Measurements from ENCODE around the gene UBE3A. TPM values are rescaled to one million over a fixed set of nuclear protein-coding genes. Genes with fewer than 3 reads are reported as not detected.

The UBE3A gene
- total and polyA plus RNA-seq, 3 donors from 2014 or later = 77.3 to 103 (median 86.5) TPM

DNA sequence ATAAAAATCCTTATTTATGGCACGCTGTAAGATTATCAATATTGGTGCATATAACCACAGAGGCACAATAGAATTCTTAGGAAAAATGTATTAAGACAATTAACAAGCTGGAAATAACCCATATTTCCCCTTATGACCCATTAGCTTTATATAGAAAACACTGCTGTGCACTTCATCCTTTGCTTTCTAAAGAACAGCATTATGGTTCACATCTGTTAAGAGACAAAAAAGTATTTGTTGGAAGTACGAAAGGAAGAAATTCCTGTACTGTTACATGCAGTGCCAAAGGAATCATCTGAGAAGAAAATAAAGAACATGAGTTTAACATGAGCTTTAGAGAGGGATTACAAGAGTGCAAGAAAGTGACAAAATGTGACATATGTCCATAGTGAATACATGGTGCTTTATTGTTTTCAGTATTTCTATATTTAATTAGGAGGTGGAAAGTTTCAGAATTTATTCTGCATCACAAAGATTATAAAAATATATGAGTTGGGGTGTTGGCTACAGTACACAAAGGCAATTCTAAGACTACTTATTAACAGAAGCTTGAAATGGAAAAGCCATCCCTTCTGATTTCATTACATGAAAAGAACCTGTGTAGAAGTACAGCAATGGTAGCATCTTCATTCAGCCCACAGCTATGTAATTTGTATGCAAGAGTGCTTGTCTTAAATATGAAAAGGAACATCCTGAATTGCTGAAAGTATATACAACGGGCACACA lies 6.8 kb downstream of the UBE3A start:
- Histone ChIP-seq H3K27me3 (no peaks in the 10 kb centered on the region), H3K9me3 (no peaks in the 10 kb centered on the region), H3K27ac (no peak overlapping the region), H3K4me3 (no peak overlapping the region), H3K36me3 (ENCODE audit: low read depth, missing control alignments) (no peaks in the 10 kb centered on the region), H3K4me1 (peaks cover 13% of the 10 kb centered on the region)
- intact Hi-C loops (cut with DNase I; ENCODE audit: low total_unique reads) = no loop called here
- no peak for TF ChIP-seq POLR2A (IDR thresholded peaks at IDR 0.05)
- TF ChIP-seq, protein P1, sequence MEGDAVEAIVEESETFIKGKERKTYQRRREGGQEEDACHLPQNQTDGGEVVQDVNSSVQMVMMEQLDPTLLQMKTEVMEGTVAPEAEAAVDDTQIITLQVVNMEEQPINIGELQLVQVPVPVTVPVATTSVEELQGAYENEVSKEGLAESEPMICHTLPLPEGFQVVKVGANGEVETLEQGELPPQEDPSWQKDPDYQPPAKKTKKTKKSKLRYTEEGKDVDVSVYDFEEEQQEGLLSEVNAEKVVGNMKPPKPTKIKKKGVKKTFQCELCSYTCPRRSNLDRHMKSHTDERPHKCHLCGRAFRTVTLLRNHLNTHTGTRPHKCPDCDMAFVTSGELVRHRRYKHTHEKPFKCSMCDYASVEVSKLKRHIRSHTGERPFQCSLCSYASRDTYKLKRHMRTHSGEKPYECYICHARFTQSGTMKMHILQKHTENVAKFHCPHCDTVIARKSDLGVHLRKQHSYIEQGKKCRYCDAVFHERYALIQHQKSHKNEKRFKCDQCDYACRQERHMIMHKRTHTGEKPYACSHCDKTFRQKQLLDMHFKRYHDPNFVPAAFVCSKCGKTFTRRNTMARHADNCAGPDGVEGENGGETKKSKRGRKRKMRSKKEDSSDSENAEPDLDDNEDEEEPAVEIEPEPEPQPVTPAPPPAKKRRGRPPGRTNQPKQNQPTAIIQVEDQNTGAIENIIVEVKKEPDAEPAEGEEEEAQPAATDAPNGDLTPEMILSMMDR (IDR thresholded peaks at IDR 0.05) = no peak
- 55 to 66% methylated on average over 3 of the region's 3 CpGs for WGBS, 2 donors
- DNase-seq = no peak

DNA sequence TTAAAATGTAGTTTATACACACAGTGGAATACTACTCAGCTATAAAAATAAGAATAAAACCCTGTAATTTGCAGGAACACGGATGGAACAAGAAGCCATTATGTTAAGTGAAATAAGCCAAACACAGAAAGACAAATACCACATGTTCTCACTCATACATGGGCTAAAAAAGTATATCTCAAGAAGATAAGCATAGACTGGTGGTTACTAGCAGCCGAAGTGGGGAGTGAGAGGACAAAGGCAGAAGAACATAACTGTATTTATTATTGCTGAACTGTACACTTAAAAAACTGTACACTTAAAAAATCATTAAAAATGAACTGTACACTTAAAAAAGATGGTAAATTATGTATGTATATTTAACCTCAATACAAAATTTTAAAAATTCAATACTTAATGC lies 11.0 kb downstream of the UBE3A start:
- Histone ChIP-seq H3K27ac (no peak overlapping the region), H3K9me3 (no peaks in the 10 kb centered on the region), H3K4me1 (peaks cover 8% of the 10 kb centered on the region), H3K4me3 (no peak overlapping the region), H3K27me3 (no peaks in the 10 kb centered on the region), H3K36me3 (ENCODE audit: low read depth, missing control alignments) (no peaks in the 10 kb centered on the region)
- 64 to 87% methylated on average over 2 of the region's 2 CpGs for WGBS, 2 donors
- no peak for DNase-seq
- intact Hi-C loops (cut with DNase I; ENCODE audit: low total_unique reads) = no loop called here
- no peak for TF ChIP-seq POLR2A (IDR thresholded peaks at IDR 0.05)
- TF ChIP-seq, protein P1 (IDR thresholded peaks at IDR 0.05) = no peak

DNA sequence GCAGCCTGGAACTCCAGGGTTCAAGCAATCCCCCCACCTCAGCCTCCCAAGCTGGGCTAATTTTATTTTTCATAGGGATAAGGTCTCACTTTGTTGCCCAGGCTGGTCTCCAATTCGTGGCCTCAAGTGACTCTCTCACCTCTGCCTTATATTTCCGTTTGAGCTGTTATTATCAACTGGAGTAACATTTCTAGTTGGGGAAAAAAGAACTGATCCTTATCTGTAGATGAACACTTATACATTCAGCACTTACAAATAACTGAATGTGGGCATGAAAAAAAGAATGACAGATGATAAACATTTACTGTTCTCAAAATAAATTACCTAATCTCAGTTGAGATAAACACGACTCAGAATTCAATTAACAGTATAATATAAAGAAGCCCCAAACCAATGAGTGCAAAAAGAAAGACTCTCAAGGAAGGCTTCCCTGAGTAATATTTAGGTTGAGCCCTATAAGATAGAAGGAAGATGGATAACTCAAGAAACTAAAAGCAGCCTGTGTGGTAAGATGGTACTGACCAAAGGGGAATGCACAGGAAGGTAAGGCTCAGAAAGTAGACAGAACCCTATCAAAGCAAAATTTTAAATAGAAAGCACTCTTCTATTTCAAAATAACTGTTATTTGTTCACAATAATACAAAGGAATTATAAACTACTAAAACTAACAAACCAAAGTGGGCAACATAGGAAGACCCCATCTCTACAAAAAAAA lies 11.8 kb downstream of the UBE3A start:
- 50 to 53% methylated on average over 3 of the region's 3 CpGs for WGBS, 2 donors
- H3K4me3 ChIP-seq = no peak overlapping the region
- intact Hi-C loops (cut with DNase I; ENCODE audit: low total_unique reads) = no loop called here
- H3K27ac ChIP-seq = no peak overlapping the region
- no peak for DNase-seq
- H3K36me3 ChIP-seq (ENCODE audit: low read depth, missing control alignments) = no peaks in the 10 kb centered on the region
- H3K27me3 ChIP-seq = no peaks in the 10 kb centered on the region
- TF ChIP-seq, protein P1 (IDR thresholded peaks at IDR 0.05) = no peak
- no peak for TF ChIP-seq POLR2A (IDR thresholded peaks at IDR 0.05)
- H3K4me1 ChIP-seq = peaks cover 3% of the 10 kb centered on the region
- H3K9me3 ChIP-seq = no peaks in the 10 kb centered on the region

DNA sequence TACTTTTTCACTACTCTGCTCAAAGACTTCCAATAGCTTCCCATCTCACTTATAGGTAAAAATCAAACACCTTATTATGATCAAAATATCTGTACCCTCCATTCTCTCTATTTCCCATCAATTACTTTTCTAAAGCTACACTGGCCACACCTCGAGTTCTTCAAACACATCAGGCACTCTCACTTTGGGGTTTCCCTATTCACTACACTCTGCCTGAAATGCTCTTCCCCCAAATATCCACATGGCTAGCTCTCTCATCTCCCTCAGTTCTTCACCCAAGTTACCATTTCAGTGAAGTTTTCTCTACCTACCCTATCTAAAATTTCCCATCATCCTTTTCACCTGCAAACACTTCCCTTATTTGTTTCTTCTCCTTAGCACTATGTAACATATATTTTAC lies 14.8 kb downstream of the UBE3A start:
- no peak for DNase-seq
- Histone ChIP-seq H3K36me3 (ENCODE audit: low read depth, missing control alignments) (no peaks in the 10 kb centered on the region), H3K4me1 (no peaks in the 10 kb centered on the region), H3K27me3 (no peaks in the 10 kb centered on the region), H3K9me3 (no peaks in the 10 kb centered on the region), H3K4me3 (no peak overlapping the region), H3K27ac (no peak overlapping the region)
- intact Hi-C loops (cut with DNase I; ENCODE audit: low total_unique reads) = no loop called here
- TF ChIP-seq, protein P1 (IDR thresholded peaks at IDR 0.05) = no peak
- WGBS, 2 donors = 85 to 92% methylated on average over 1 of the region's 1 CpG
